HFFc6 (cell line): ENCODE results near the gene OR13C9. TPM values are rescaled to one million over a fixed set of nuclear protein-coding genes. Genes with fewer than 3 reads are reported as not detected.
"Not testable (repeated sequence)": the region's sequence is repeated elsewhere in the genome, so short reads cannot be mapped to it uniquely, and the experiment has no call there.

Experiments used
- DNase-seq: peaks from one replicate; pipeline ENCODE4 v3.0.0-alpha.2; 2018
- H3K27ac Mint-ChIP-seq: 2 replicates; pipeline ENCODE4 v1.8.0; 2020; ENCODE audit warnings: mild to moderate bottlenecking, mixed read lengths
- H3K27me3 Mint-ChIP-seq: 2 replicates; pipeline ENCODE4 v1.8.0; 2021; ENCODE audit warnings: mild to moderate bottlenecking, moderate library complexity, mixed read lengths; ENCODE audit not compliant: insufficient read depth
- H3K36me3 Mint-ChIP-seq: 2 replicates; pipeline ENCODE4 v1.8.0; 2021; ENCODE audit warnings: low read depth, mixed read lengths
- H3K4me1 Mint-ChIP-seq: 2 replicates; pipeline ENCODE4 v1.8.0; 2020; ENCODE audit warnings: low read depth, mixed read lengths
- H3K4me3 Mint-ChIP-seq: 2 replicates; pipeline ENCODE4 v1.8.0; 2020; ENCODE audit warnings: mild to moderate bottlenecking, moderate library complexity, mixed read lengths
- H3K9me3 Mint-ChIP-seq: 2 replicates; pipeline ENCODE4 v1.8.0; 2020; ENCODE audit warnings: mild to moderate bottlenecking, mixed read lengths
- long read RNA-seq: library from polyadenylated mRNA; unstranded; transcript quantifications from one replicate; pipeline ENCODE4 v2.0.0, GENCODE V29; 2019
- total RNA-seq, 6 experiments: library from RNA; stranded (reverse); fragmentation: NEBNext Ultra II Directional; extraction: Animal tissue kit (Norgen Biotek cat#: 25700); gene quantifications; 2 replicates in 1 of 6; 3 replicates in 5 of 6; pipeline ENCODE4 v1.2.3, GENCODE V29; 2021
- TF ChIP-seq, protein P1 (sequence below): fragments of 200-600 bp; sonication (generic); IDR thresholded peaks from 2 replicates; pipeline ENCODE4 v1.5.0; 2021; ENCODE audit warnings: antibody characterized with exemption, mild to moderate bottlenecking

Gene OR13C9
- not detected for total RNA-seq
- long read RNA-seq, result 0 reads

DNA sequence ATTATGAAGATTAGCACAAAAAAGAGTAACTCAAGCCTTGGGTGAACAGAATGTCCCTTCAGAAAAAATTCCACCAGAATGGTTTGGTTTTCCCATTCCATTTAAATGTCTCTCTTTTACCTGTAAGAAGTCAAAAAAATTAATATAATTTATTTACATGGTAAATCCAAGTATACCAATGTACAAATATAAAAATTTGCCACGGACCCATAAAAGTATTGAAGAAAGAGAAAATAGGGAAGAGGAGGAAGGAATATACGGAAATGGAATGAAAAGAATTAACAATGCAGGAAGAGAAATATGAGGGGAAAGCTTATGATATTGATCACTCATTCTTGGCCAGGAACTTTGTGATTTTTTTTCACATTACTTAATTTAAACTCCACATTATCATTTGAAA lies at the start of gene OR13C9:
Gene OR13C9 (minus strand): TSS at position 101 of the 400 bp plus-strand sequence. CDS start 0 bp downstream, at position 101.
- TF ChIP-seq, protein P1, sequence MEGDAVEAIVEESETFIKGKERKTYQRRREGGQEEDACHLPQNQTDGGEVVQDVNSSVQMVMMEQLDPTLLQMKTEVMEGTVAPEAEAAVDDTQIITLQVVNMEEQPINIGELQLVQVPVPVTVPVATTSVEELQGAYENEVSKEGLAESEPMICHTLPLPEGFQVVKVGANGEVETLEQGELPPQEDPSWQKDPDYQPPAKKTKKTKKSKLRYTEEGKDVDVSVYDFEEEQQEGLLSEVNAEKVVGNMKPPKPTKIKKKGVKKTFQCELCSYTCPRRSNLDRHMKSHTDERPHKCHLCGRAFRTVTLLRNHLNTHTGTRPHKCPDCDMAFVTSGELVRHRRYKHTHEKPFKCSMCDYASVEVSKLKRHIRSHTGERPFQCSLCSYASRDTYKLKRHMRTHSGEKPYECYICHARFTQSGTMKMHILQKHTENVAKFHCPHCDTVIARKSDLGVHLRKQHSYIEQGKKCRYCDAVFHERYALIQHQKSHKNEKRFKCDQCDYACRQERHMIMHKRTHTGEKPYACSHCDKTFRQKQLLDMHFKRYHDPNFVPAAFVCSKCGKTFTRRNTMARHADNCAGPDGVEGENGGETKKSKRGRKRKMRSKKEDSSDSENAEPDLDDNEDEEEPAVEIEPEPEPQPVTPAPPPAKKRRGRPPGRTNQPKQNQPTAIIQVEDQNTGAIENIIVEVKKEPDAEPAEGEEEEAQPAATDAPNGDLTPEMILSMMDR, result no peak
- no peak for DNase-seq
- no peaks in the 10 kb centered on the region for H3K27me3 Mint-ChIP-seq
- H3K4me1 Mint-ChIP-seq, result no peaks in the 10 kb centered on the region
- H3K4me3 Mint-ChIP-seq, result no peak within 1 kb of the TSS
- no peaks in the 10 kb centered on the region for H3K36me3 Mint-ChIP-seq
- H3K9me3 Mint-ChIP-seq, result peaks cover 27% of the 10 kb centered on the region
- H3K27ac Mint-ChIP-seq, result no peak within 1 kb of the TSS

DNA sequence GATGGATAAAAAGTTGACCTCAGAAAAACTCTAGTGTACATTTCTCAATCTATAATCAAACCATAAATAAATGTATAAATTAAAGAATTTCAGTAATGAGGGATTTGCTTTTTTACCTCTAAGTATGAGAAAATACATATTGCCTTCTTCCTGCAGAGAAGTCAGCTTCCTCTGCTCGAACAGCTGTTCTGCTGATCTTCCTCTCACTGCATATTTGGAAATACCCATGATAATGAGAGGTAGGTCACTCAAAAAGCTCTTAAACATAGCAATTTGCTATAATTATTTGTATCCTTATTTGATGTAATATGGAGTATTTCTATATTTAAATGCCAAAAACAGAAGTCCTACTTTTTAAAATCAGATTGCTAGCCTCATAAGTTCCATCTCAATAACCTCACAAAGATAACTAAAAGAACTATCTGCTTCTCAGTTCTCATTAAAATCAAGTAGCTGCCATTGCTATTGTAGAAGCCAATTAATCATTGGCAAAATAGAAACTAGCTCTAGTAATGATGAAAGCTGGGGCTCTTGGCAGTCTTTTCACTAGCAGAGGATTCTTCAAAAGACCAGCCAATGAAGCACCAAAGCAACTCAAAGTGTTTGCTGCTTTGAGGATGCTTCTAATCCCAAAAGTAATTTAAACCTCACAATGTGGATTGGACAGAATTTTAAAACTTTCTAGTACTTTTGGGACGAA lies 40.6 kb upstream of the OR13C9 start:
- DNase-seq, result no peak
- Mint-ChIP-seq H3K4me1 (no peaks in the 10 kb centered on the region), H3K36me3 (no peaks in the 10 kb centered on the region), H3K27ac (no peak overlapping the region), H3K27me3 (no peaks in the 10 kb centered on the region), H3K9me3 (no peaks in the 10 kb centered on the region; the same call in none of the 2 replicates), H3K4me3 (no peak overlapping the region)
- TF ChIP-seq, protein P1, result no peak

GRCh38 chr9:104635456-104635855 lies 17.5 kb upstream of the OR13C9 start:
- Mint-ChIP-seq H3K4me3 (no peak overlapping the region), H3K4me1 (no peaks in the 10 kb centered on the region), H3K36me3 (no peaks in the 10 kb centered on the region), H3K27me3 (no peaks in the 10 kb centered on the region), H3K27ac (no peak overlapping the region), H3K9me3 (peaks cover 39% of the 10 kb centered on the region)
- DNase-seq, result no peak
- TF ChIP-seq, protein P1, result no peak

GRCh38 chr9:104633976-104634520 lies 16.0 kb upstream of the OR13C9 start:
- peaks cover 34% of the 10 kb centered on the region for H3K9me3 Mint-ChIP-seq
- TF ChIP-seq, protein P1, result no peak
- H3K4me3 Mint-ChIP-seq, result no peak overlapping the region
- H3K36me3 Mint-ChIP-seq, result no peaks in the 10 kb centered on the region
- no peaks in the 10 kb centered on the region for H3K4me1 Mint-ChIP-seq
- H3K27me3 Mint-ChIP-seq, result no peaks in the 10 kb centered on the region
- DNase-seq, result no peak
- H3K27ac Mint-ChIP-seq, result no peak overlapping the region

- not testable (repeated sequence) for DNase-seq, H3K36me3 Mint-ChIP-seq, H3K4me3 Mint-ChIP-seq, H3K4me1 Mint-ChIP-seq, H3K27ac Mint-ChIP-seq, H3K27me3 Mint-ChIP-seq
- peaks cover 18% of the 10 kb centered on the region for H3K9me3 Mint-ChIP-seq
These were observed 8.0 kb upstream of the OR13C9 start for GRCh38 chr9:104625964-104626363.

GRCh38 chr9:104617418-104617817 lies 586 bp downstream of the OR13C9 start:
- H3K9me3 Mint-ChIP-seq, result peaks cover 22% of the 10 kb centered on the region
- no peaks in the 10 kb centered on the region; the same call in 1 of the 2 replicates for H3K36me3 Mint-ChIP-seq
- H3K27ac Mint-ChIP-seq, result no peak overlapping the region
- no peaks in the 10 kb centered on the region for H3K27me3 Mint-ChIP-seq
- DNase-seq, result no peak
- TF ChIP-seq, protein P1, result no peak
- no peak overlapping the region for H3K4me3 Mint-ChIP-seq
- no peaks in the 10 kb centered on the region for H3K4me1 Mint-ChIP-seq
